Stomach (tissue), 8 donors: Measurements from ENCODE around the gene CCR5AS.

Experiments
- DNase-seq, 2 donors: peaks; one replicate each; pipeline versions ENCODE4 v3.0.0 to v3.0.0-alpha.2; 2013 to 2019
- H3K27ac ChIP-seq, 5 donors: fragments of 200-600 bp in 4 of 5; sonication (generic) in 4 of 5; one replicate each; pipeline ENCODE4 v1.5.1; 2013 to 2019; ENCODE audit warnings: mild to moderate bottlenecking in 1 of 5, moderate library complexity in 1 of 5
- H3K27me3 ChIP-seq, 3 donors: fragments of 200-600 bp; sonication (generic); one replicate each; pipeline ENCODE4 v1.5.1; 2017 to 2019; ENCODE audit warnings: mixed run types in 1 of 3
- H3K36me3 ChIP-seq, 4 donors: fragments of 200-600 bp; sonication (generic); 1 replicate in 3 of 4; 2 replicates in 1 of 4; pipeline ENCODE4 v1.5.1; 2016 to 2019
- H3K4me1 ChIP-seq, 4 donors: fragments of 200-600 bp; sonication (generic); one replicate each; pipeline ENCODE4 v1.5.1; 2016 to 2019
- H3K4me3 ChIP-seq, 4 donors: fragments of 200-600 bp; sonication (generic) in 3 of 4; one replicate each; pipeline ENCODE4 v1.5.1; 2016 to 2019; ENCODE audit warnings: mild to moderate bottlenecking in 1 of 4
- H3K9me3 ChIP-seq, 4 donors: fragments of 200-600 bp; sonication (generic); one replicate each; pipeline ENCODE4 v1.5.1; 2016 to 2019
- CTCF ChIP-seq, 7 experiments: fragments of 450-650 bp in 4 of 7; fragments of 200-600 bp in 3 of 7; sonication (generic) in 3 of 7; IDR thresholded peaks; one replicate each; pipeline ENCODE4 v1.5.1; 2016 to 2019; ENCODE audit warnings: antibody characterized with exemption in 7 of 7, control low read depth in 2 of 7, mild to moderate bottlenecking in 1 of 7
- EP300 ChIP-seq: sonication (generic); formaldehyde crosslinking; IDR thresholded peaks from one replicate; pipeline ENCODE4 v1.6.1; 2017; ENCODE audit warnings: antibody characterized with exemption
- POLR2A ChIP-seq, 4 donors: fragments of 450-650 bp; IDR thresholded peaks; one replicate each; pipeline ENCODE4 v1.6.1; 2016; ENCODE audit warnings: antibody characterized with exemption in 4 of 4, control low read depth in 2 of 4, mild to moderate bottlenecking in 1 of 4, moderate library complexity in 1 of 4
- POLR2AphosphoS5 ChIP-seq, 3 donors: sonication (generic); formaldehyde crosslinking; IDR thresholded peaks; one replicate each; pipeline ENCODE4 v1.6.1; 2016; ENCODE audit warnings: antibody characterized with exemption in 3 of 3
- WGBS, 5 donors: extraction: QIAGEN DNeasy Blood & Tissue Kit in 3 of 5; methylation state at CpG; one replicate each; pipeline versions ENCODE4 v1.1.5 to v1.1.7; 2013 to 2018; 5-methylcytosine and 5-hydroxymethylcytosine counted together
- intact Hi-C: fragments of 100-400 bp; cut with DNase I; formaldehyde crosslinking; loops from one replicate; pipeline ENCODE4 v1.15.1; 2023; ENCODE audit warnings: low total_unique reads
- donor health status: healthy with polysubstance abuse.
- donor health status: Bipolar disorder and iron deficiency.
- donor health status: healthy.

CCR5AS gene

GRCh38 chr3:46359733-46360493 is 47.0 kb downstream of the CCR5AS start:
- DNase-seq: peak in 1 of 2 donors; percentile 53
- 33 to 64% (median 54%) methylated on average over 11 of the region's 11 CpGs for WGBS, 5 donors
- no peaks in the 10 kb centered on the region for H3K9me3 ChIP-seq
- TF ChIP-seq EP300 (no peak), POLR2A (IDR thresholded peaks at IDR 0.05) (no peak), CTCF (IDR thresholded peaks at IDR 0.05) (no peak), POLR2AphosphoS5 (IDR thresholded peaks at IDR 0.05) (no peak)
- H3K27ac ChIP-seq: peak overlapping the region in 3 of 5 donors; percentile 16 to 47 (median 45)
- peaks cover 0 to 13% (median 0%) of the 10 kb centered on the region in 4 donors for H3K4me1 ChIP-seq
- peaks cover 0 to 7% (median 0%) of the 10 kb centered on the region in 3 donors for H3K27me3 ChIP-seq
- intact Hi-C loops: no loop called here
- H3K36me3 ChIP-seq: no peaks in the 10 kb centered on the region
- H3K4me3 ChIP-seq: no peak overlapping the region

GRCh38 chr3:46358466-46358865 is 48.4 kb downstream of the CCR5AS start:
- Histone ChIP-seq H3K9me3 (no peaks in the 10 kb centered on the region), H3K27me3 (peaks cover 0 to 14% (median 0%) of the 10 kb centered on the region in 3 donors), H3K27ac (no peak overlapping the region), H3K36me3 (no peaks in the 10 kb centered on the region), H3K4me3 (no peak overlapping the region), H3K4me1 (peaks cover 0 to 13% (median 0%) of the 10 kb centered on the region in 4 donors)
- no peak for TF ChIP-seq EP300
- TF ChIP-seq POLR2AphosphoS5 (IDR thresholded peaks at IDR 0.05): no peak
- TF ChIP-seq POLR2A (IDR thresholded peaks at IDR 0.05): no peak
- TF ChIP-seq CTCF (IDR thresholded peaks at IDR 0.05): no peak
- DNase-seq: no peak
- 71 to 81% (median 77%) methylated on average over 6 of the region's 6 CpGs for WGBS, 5 donors
- intact Hi-C loops: no loop called here

GRCh38 chr3:46356909-46357308 is 50.0 kb downstream of the CCR5AS start:
- Histone ChIP-seq H3K9me3 (no peaks in the 10 kb centered on the region), H3K4me1 (peaks cover 0 to 6% (median 0%) of the 10 kb centered on the region in 4 donors), H3K4me3 (peak overlapping the region in 1 of 4 donors; percentile 1), H3K27ac (no peak overlapping the region), H3K36me3 (no peaks in the 10 kb centered on the region), H3K27me3 (peaks cover 0 to 17% (median 0%) of the 10 kb centered on the region in 3 donors)
- DNase-seq: no peak
- intact Hi-C loops: no loop called here
- 62 to 89% (median 66%) methylated on average over 4 of the region's 4 CpGs for WGBS, 5 donors
- TF ChIP-seq CTCF (IDR thresholded peaks at IDR 0.05) (no peak), POLR2A (IDR thresholded peaks at IDR 0.05) (no peak), POLR2AphosphoS5 (IDR thresholded peaks at IDR 0.05) (no peak), EP300 (no peak)

GRCh38 chr3:46356276-46356675 is 50.6 kb downstream of the CCR5AS start:
- intact Hi-C loops: no loop called here
- no peak for DNase-seq
- Histone ChIP-seq H3K4me3 (peak overlapping the region in 2 of 4 donors; percentile 2 to 6), H3K27me3 (peaks cover 0 to 20% (median 0%) of the 10 kb centered on the region in 3 donors), H3K4me1 (no peaks in the 10 kb centered on the region), H3K27ac (no peak overlapping the region), H3K9me3 (no peaks in the 10 kb centered on the region), H3K36me3 (no peaks in the 10 kb centered on the region)
- WGBS, 5 donors: 47 to 56% (median 51%) methylated on average over 3 of the region's 3 CpGs
- TF ChIP-seq POLR2AphosphoS5 (IDR thresholded peaks at IDR 0.05) (no peak), POLR2A (IDR thresholded peaks at IDR 0.05) (no peak), EP300 (no peak), CTCF (IDR thresholded peaks at IDR 0.05) (no peak)
